ENCODE data around the gene RPL22.

- TF ChIP-seq CTCF (conservative IDR thresholded peaks at IDR 0.05 in 1 of 2, IDR thresholded peaks at IDR 0.05 in 1 of 2; ENCODE audit: extremely low read depth in 1 of 2, insufficient read depth in 1 of 2, low read depth in 1 of 2, low read length in 2 of 2), result no peak
- no peak for TF ChIP-seq EZH2 (IDR thresholded peaks at IDR 0.05; ENCODE audit: borderline replicate concordance, low read length)
Measured at GRCh38 chr1:6177681-6178380, 21.6 kb downstream of the RPL22 start.
